Mesodermal cell (in vitro differentiated cells): ENCODE results near the gene DHRSX.
"Not testable (repeated sequence)": the region's sequence is repeated elsewhere in the genome, so short reads cannot be mapped to it uniquely, and the experiment has no call there.

Experiments
- H3K27ac ChIP-seq: 2 replicates; pipeline ENCODE4 v1.7.0; 2013; ENCODE audit warnings: mild to moderate bottlenecking, low read depth, low read length, moderate library complexity; ENCODE audit not compliant: severe bottlenecking
- H3K36me3 ChIP-seq: 2 replicates; pipeline ENCODE4 v1.7.1; 2013; ENCODE audit warnings: mild to moderate bottlenecking, low read length, moderate library complexity; ENCODE audit not compliant: control insufficient read depth, insufficient read depth
- H3K4me1 ChIP-seq: one replicate; pipeline ENCODE4 v1.7.1; 2013; ENCODE audit warnings: mild to moderate bottlenecking, low read length; ENCODE audit not compliant: insufficient read depth, control insufficient read depth, poor library complexity, severe bottlenecking
- H3K4me3 ChIP-seq: 2 replicates; pipeline ENCODE4 v1.7.0; 2013; ENCODE audit warnings: low read length, control low read depth, mild to moderate bottlenecking; ENCODE audit not compliant: insufficient read depth, poor library complexity, severe bottlenecking; ENCODE audit errors: extremely low read depth
- H3K9me3 ChIP-seq: 2 replicates; pipeline ENCODE4 v1.7.1; 2013; ENCODE audit warnings: mild to moderate bottlenecking, low read length, moderate library complexity; ENCODE audit not compliant: control insufficient read depth
- WGBS, 2 experiments: methylation state at CpG; one replicate each; pipeline ENCODE4 v1.1.5; 2013; ENCODE audit warnings: missing lambda C conversion rate in 2 of 2; ENCODE audit not compliant: insufficient coverage in 2 of 2; 5-methylcytosine and 5-hydroxymethylcytosine counted together

DHRSX gene

GRCh38 chrX:2419418-2419817 lies 81.4 kb downstream of the DHRSX start:
- H3K4me1 ChIP-seq, H3K9me3 ChIP-seq, H3K27ac ChIP-seq, H3K4me3 ChIP-seq: not testable (repeated sequence)
- 100% methylated on average over 2 of the region's 7 CpGs; no CpG with 5 or more reads in 1 of the 2 experiments for WGBS, 2 experiments
- H3K36me3 ChIP-seq, result peaks cover 23% of the 10 kb centered on the region

DNA sequence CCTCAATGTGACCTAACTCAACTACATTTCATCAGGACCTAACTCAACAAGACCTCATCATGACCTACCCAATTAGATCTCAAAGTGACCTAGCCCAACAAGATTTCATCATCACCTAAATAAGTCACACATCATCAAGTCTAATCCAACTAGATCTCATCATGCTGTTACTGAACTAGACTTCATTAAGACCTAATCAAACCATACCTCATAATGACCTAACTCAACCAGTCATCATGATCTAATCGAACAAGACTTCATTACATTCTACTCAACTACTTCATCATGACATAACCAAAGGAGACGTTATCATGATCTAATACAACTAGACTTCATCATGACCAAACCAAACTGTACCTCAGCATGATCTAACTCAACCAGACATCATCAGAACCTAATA lies 82.8 kb downstream of the DHRSX start:
- Histone ChIP-seq H3K4me3 (no peak overlapping the region), H3K36me3 (peaks cover 18% of the 10 kb centered on the region), H3K9me3 (peaks cover 3% of the 10 kb centered on the region), H3K27ac (no peak overlapping the region), H3K4me1 (no peaks in the 10 kb centered on the region)
- WGBS, 2 experiments, result 84 to 97% methylated on average over 2 of the region's 2 CpGs

- Histone ChIP-seq H3K27ac (no peak overlapping the region), H3K4me3 (no peak overlapping the region), H3K9me3 (peaks cover 3% of the 10 kb centered on the region), H3K4me1 (no peaks in the 10 kb centered on the region), H3K36me3 (peaks cover 18% of the 10 kb centered on the region)
- 93 to 100% methylated on average over 1 of the region's 1 CpG for WGBS, 2 experiments
These were observed 83.7 kb downstream of the DHRSX start for GRCh38 chrX:2416851-2417604.

GRCh38 chrX:2414384-2414783 lies 86.4 kb downstream of the DHRSX start:
- peaks cover 13% of the 10 kb centered on the region for H3K36me3 ChIP-seq
- H3K9me3 ChIP-seq, result peaks cover 3% of the 10 kb centered on the region
- 92 to 96% methylated on average over 2 of the region's 2 CpGs for WGBS, 2 experiments
- no peaks in the 10 kb centered on the region for H3K4me1 ChIP-seq
- no peak overlapping the region for H3K4me3 ChIP-seq
- no peak overlapping the region for H3K27ac ChIP-seq

- H3K27ac ChIP-seq, result no peak overlapping the region
- 83 to 96% methylated on average over 2 of the region's 2 CpGs for WGBS, 2 experiments
- no peaks in the 10 kb centered on the region for H3K4me1 ChIP-seq
- H3K4me3 ChIP-seq, result no peak overlapping the region
- peaks cover 15% of the 10 kb centered on the region for H3K36me3 ChIP-seq
- peaks cover 3% of the 10 kb centered on the region for H3K9me3 ChIP-seq
These were observed 86.8 kb downstream of the DHRSX start for GRCh38 chrX:2413969-2414368.

DNA sequence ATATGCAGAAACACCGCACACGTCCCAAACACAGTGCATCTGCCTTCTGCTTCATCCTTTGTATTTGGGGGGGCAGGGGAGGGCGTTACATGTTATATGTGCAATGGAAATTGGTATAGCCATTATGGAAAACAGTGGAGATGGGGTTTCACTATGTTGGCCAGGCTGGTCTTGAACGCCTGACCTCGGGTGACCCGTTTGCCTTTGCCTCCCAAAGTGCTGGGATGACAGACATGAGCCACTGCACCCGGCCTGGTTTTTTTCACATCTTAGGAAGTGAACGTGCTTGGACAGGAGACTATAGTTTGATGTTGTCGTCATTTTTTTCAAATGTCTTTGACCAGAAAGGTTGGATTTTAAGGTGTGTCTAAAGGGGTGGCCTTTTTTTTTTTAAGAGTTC lies 88.6 kb downstream of the DHRSX start:
- H3K36me3 ChIP-seq, result peaks cover 29% of the 10 kb centered on the region
- whole genome bisulfite sequencing, 2 experiments, result 88 to 96% methylated on average over 4 to 8 of the region's 9 CpGs

GRCh38 chrX:2410279-2411020 lies 90.3 kb downstream of the DHRSX start:
- H3K27ac ChIP-seq, result no peak overlapping the region
- H3K36me3 ChIP-seq, result peaks cover 33% of the 10 kb centered on the region
- H3K4me3 ChIP-seq, result no peak overlapping the region
- no peaks in the 10 kb centered on the region for H3K4me1 ChIP-seq
- 85% methylated on average over 8 of the region's 12 CpGs for WGBS, 2 experiments
- peaks cover 9% of the 10 kb centered on the region for H3K9me3 ChIP-seq

More for the DNA sequence above, 88.6 kb downstream of the DHRSX start:
- no peaks in the 10 kb centered on the region for H3K4me1 ChIP-seq
- peaks cover 8% of the 10 kb centered on the region for H3K9me3 ChIP-seq
- H3K4me3 ChIP-seq, result no peak overlapping the region
- no peak overlapping the region for H3K27ac ChIP-seq

- WGBS, 2 experiments, result 89 to 96% methylated on average over 5 to 6 of the region's 8 CpGs
- Histone ChIP-seq H3K4me1 (no peaks in the 10 kb centered on the region), H3K9me3 (peaks cover 9% of the 10 kb centered on the region), H3K4me3 (no peak overlapping the region), H3K27ac (no peak overlapping the region), H3K36me3 (peaks cover 33% of the 10 kb centered on the region)
These were observed 91.0 kb downstream of the DHRSX start for GRCh38 chrX:2409796-2410195.

GRCh38 chrX:2408856-2409255 lies 91.9 kb downstream of the DHRSX start:
- Histone ChIP-seq H3K4me1 (no peaks in the 10 kb centered on the region), H3K36me3 (peaks cover 37% of the 10 kb centered on the region), H3K27ac (no peak overlapping the region), H3K4me3 (no peak overlapping the region), H3K9me3 (peaks cover 9% of the 10 kb centered on the region)
- WGBS, 2 experiments, result 87 to 91% methylated on average over 7 to 8 of the region's 9 CpGs

- H3K9me3 ChIP-seq, result peaks cover 9% of the 10 kb centered on the region
- H3K27ac ChIP-seq, result no peak overlapping the region
- H3K4me1 ChIP-seq, result no peaks in the 10 kb centered on the region
- no peak overlapping the region for H3K4me3 ChIP-seq
- 87 to 90% methylated on average over 7 to 8 of the region's 14 CpGs for WGBS, 2 experiments
- peaks cover 49% of the 10 kb centered on the region for H3K36me3 ChIP-seq
These were observed 93.8 kb downstream of the DHRSX start for GRCh38 chrX:2406891-2407518.
